M059J (cell line): ENCODE data around the gene DGCR2. TPM values are rescaled to one million over a fixed set of nuclear protein-coding genes. Genes with fewer than 3 reads are reported as not detected.
"Not testable (repeated sequence)": the region's sequence is repeated elsewhere in the genome, so short reads cannot be mapped to it uniquely, and the experiment has no call there.

Experiments
- DNase-seq: peaks from one replicate; pipeline ENCODE4 v3.0.0-alpha.2; 2012; ENCODE audit warnings: low read depth
- total RNA-seq: library from RNA; depleted of rRNA; stranded (reverse); fragments of >200 nt; shearing (Covaris generic); gene quantifications from 2 replicates; pipeline ENCODE4 v1.2.3, GENCODE V29; 2014

Gene DGCR2
- total RNA-seq, 1 experiment from 2014 or later: 33.7 TPM

GRCh38 chr22:19030889-19031252, 91.3 kb downstream of the DGCR2 start:
- DNase-seq: not testable (repeated sequence)

GRCh38 chr22:19030226-19030888, 91.9 kb downstream of the DGCR2 start:
- not testable (repeated sequence) for DNase-seq

DNA sequence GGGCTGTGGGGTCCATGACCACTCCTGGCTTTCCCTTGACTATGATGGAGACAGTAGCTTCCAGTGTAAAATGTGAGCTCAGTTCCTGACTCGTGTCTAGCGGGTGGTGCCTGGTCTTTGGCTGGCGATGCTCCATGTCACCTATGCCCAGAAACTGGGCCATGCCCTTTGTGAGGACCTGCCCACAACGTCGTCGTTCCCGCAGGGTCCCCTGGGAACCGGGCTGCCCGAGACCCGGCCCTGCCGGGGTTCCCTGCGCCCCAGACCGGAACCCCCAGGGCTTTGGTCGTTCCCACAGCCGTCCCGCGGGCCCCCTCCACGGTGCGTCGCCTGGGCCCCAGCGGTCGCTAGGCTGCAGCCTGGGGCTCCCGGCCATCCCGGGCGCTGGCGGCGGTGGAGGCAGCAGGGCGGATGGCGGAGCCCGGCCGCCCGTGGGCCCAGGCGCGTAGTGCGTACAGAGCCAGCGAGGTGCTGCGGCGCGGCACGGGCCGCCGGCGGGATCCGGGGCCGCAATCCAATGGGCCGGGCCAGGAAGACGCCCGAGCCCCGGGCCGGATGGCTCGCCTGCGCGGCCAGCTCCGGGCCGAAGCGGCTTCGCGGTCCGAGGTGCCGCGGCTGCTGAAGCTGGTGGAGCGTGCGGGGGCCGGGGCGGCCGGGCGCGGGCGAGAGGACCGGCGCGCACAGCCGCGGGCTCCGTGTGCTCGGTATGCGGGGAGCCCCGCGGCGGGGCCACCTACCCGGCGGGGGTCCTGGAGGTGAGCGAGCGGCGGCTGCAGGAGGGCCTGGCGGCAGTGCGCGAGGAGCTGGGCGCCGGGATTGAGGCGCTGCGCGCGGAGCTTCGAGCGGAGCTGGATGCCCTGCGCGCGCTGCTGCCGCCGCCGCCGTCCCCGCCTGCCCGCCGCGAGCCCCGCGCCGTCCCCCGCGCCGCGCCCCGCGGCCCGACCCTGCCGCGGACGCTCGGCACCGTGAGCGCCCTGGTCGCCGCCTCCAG, 92.8 kb downstream of the DGCR2 start:
- DNase-seq: not testable (repeated sequence)

- DNase-seq: not testable (repeated sequence)
These were observed 94.2 kb downstream of the DGCR2 start for GRCh38 chr22:19028060-19028455.

DNA sequence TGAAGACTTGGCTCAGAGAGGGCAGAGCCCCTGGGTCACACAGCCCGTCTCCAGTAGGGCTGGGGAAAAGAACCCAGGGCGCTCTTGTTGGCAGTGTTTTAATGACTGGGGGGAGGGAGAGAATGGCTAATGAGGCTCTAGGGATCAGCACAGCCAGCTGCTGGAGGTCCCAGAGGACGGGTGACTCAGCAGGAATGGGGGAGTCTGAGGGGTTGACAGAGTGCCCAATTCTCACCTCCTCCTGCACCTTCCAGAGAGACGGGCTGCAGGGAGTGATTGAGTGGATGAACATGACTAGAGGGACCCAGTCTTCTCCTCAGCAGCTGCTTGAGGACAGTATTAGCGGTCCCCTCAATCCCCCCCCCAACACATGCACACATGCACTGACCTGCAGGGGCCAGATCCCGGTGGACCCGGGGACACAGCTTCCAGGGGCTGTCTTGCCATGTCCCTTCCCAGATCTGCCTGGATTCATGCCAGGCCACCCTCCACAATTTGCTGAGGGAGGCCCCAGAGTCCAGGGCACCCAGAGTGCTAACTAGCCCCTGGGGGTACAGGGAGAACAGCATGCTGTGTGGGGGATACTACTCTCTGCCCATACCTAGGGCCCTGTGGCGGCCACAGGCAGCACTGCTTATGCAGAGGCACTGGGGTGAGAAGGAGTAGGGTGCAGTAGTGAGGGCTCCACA, 94.7 kb downstream of the DGCR2 start:
- DNase-seq: peak; percentile 12

- not testable (repeated sequence) for DNase-seq
These were observed 96.1 kb downstream of the DGCR2 start for GRCh38 chr22:19026080-19026479.

DNA sequence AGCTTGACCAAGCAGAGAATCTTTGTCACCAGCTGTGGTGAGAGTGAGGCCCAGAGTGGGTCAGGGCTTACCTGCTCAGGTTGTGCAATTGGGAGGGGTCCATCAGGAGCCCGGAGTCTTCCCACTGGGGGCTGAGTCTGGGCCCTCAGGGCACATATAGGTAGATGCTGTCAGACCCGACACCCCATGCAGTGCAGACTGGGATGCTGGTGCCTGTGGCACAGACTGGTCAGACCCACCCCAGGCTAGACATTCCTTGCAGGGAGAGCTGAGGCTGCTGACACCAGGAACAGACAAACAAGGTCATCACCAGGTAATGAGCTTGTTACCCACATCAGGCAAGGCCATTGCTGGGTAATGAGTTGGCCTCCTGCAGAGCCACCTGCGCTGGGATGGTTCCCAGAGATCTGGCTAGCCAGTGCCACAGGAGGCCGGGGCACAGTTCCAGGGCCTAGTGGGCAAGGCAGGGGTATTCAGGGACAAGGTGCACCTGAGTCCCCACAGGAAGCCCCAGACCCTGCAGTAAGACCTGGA, 97.2 kb downstream of the DGCR2 start:
- DNase-seq: peak; percentile 34

DNA sequence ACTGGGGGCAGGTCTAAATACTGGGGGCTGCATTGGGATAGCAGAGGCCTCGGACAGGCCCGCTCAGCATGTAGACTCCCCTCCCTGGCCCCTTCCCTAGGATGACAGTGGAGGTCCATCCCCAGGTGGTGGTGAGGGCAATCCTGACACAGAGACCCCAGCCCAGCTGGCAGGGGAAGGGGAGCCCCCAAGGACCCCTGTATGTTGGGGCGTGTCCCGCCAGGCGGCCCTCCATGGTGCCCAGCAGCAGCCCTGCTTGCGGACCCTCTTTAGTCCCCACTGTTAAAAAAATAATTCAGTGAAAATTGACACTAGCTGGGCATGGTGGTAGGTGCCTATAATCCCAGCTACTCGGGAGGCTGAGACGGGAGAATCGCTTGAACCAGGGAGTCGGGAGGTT, 98.3 kb downstream of the DGCR2 start:
- DNase-seq: not testable (repeated sequence)

- DNase-seq: no peak
These were observed 99.5 kb downstream of the DGCR2 start for GRCh38 chr22:19022755-19023154.

GRCh38 chr22:19019679-19020032, 102.6 kb downstream of the DGCR2 start:
- no peak for DNase-seq

DNA sequence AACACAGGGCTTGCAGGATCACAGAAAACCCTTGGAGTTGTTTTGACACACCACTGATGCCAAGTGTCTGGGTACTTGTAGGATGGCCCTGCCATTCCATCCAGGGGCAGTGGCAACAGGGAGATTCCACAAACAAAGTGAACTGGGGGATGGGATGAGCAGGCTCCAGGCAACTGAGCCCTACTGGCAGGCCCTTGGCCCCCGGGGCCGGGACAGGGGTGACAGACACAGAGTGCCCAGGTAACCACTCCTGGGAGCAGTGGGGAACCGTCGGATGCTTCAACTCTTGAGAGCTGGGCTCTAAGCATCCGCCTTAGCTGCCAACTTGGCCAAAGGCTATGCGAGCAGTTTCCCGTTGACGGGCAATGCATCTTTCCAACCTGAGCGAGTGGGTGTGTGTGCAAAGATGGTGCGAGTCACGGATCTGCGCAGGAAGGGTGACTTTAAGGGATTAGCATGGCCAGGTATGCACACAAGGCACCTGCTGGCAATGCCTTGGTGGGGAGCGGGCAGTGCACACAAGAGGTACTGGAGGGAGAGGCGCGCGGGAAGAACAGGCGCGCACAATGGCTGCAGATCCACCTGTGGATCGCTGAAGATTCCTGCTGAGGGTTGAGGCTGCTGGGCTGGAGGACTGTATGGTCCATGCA, 103.1 kb downstream of the DGCR2 start:
- no peak for DNase-seq

DNA sequence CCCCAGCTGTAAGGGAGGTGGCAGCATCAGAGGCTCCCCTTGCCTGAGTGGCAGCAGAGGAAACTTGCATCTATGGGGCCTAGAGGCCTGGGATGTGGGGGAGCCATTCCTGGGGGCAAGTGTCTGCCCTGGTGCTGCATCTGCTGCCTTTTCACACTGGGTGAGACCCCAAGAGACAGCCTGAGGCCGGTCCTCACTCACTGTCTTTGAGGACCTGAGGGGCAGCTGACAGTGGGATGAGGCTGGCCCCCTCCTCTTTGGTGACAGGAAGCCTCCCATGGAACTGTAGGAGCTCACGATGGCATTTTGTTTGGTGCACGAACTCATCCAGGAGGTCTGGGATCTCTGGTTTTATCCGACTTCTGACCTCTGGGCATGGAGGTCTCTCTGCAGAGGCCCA, 104.0 kb downstream of the DGCR2 start:
- DNase-seq: no peak

DNA sequence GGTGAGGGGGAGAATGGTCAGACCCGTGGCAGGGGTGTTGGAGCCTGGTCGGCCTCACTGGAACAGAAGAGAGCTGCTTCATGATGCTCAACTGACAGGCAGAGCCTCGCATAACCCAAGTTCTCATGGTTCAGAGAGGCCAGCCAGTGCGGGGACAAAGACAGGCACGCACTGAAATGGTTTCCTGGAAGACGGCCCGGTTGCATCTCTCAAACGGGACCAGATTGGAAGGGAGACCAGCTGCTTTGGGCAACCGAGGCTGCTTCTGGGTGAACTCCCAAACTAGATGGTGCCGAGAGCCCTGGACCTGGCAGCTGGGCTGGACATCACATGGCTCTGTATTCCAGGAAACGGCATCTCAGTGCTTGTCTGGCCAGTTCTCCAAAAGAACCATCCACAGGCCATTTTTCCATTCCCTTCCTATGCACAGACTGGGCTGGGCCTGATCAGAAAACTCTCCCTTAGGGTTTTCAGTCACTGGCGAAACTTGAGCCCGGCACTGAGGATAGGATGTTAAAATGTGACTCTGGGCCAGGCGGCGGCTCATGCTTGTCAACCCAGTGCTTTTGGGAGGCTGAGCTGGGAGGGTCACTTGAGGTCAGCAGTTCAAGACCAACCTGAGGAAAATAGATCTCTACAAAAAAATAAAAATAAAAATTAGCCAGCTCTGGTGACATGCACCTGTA, 106.0 kb downstream of the DGCR2 start:
- no peak for DNase-seq

- DNase-seq: no peak
These were observed 107.3 kb downstream of the DGCR2 start for GRCh38 chr22:19014886-19015285.

- DNase-seq: peak; percentile 36
These were observed 108.2 kb downstream of the DGCR2 start for GRCh38 chr22:19013881-19014598.

GRCh38 chr22:19013411-19013810, 108.8 kb downstream of the DGCR2 start:
- not testable (repeated sequence) for DNase-seq

DNA sequence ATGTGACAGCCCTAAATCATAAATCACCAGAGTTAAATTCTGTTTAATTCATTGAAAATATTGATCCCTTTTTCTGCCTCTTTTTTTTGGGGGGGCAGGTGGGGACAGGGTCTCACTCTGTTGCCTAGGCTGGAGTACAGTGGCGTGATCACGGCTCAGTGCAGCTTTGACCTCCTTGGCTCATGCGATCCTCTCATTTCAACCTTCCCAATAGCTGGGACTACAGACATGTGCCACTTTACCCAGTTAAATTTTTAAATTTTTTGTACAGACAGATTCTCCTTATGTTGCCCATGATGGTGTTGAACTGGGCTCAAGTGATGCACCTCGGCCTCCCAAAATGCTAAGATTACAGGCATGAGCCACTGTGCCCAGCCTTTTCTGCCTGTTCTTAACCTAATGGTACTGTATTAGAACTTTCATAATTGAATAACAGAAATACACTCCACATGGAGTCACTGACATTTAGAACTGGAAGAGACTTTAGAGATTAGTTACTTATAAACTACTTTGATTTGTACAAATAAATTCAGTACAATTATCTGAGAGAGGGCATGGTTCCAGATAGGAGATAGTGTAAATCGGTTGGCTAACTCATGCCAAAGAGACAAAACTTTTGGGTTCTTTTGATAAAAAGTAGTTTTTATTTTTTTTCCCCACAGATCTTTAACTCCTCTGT, 109.8 kb downstream of the DGCR2 start:
- no peak for DNase-seq

- DNase-seq: not testable (repeated sequence)
These were observed 110.6 kb downstream of the DGCR2 start for GRCh38 chr22:19011611-19012010.

- no peak for DNase-seq
These were observed 111.1 kb downstream of the DGCR2 start for GRCh38 chr22:19011075-19011474.

- DNase-seq: no peak
These were observed 116.3 kb downstream of the DGCR2 start for GRCh38 chr22:19005905-19006304.
